Loucy (cell line): Measurements from ENCODE around the gene APLP2.
A peak's percentile ranks its signal among the peaks of the same experiment; 100 is the strongest.

Experiments used
- H2AFZ ChIP-seq: fragments of 200-600 bp; sonication (generic); 2 replicates; pipeline ENCODE4 v1.6.0; 2016; ENCODE audit warnings: antibody characterized with exemption, mild to moderate bottlenecking, low read length, moderate library complexity
- H3F3A ChIP-seq: fragments of 200-600 bp; 2 replicates; pipeline ENCODE4 v1.6.0; 2016; ENCODE audit warnings: antibody characterized with exemption, low read depth, mild to moderate bottlenecking
- H3K27me3 ChIP-seq: fragments of 200-600 bp; sonication (generic); 2 replicates; pipeline ENCODE4 v1.6.1; 2014; ENCODE audit warnings: low read length, mild to moderate bottlenecking; ENCODE audit not compliant: insufficient read depth, poor library complexity, severe bottlenecking
- H3K36me3 ChIP-seq: fragments of 200-600 bp; sonication (generic); 2 replicates; pipeline ENCODE4 v1.6.1; 2016; ENCODE audit warnings: low read length; ENCODE audit not compliant: insufficient read depth
- H3K4me1 ChIP-seq: fragments of 200-600 bp; sonication (generic); 2 replicates; pipeline ENCODE4 v1.5.1; 2014; ENCODE audit warnings: low read length, mild to moderate bottlenecking; ENCODE audit not compliant: insufficient read depth, poor library complexity, severe bottlenecking
- H3K4me2 ChIP-seq: fragments of 200-600 bp; sonication (generic); 2 replicates; pipeline ENCODE4 v1.6.0; 2014; ENCODE audit warnings: antibody characterized with exemption, low read length, low read depth, mild to moderate bottlenecking; ENCODE audit not compliant: poor library complexity, severe bottlenecking
- H3K4me3 ChIP-seq: fragments of 200-600 bp; sonication (generic); 2 replicates; pipeline ENCODE4 v1.5.1; 2014; ENCODE audit warnings: low read length, mild to moderate bottlenecking, mixed read lengths; ENCODE audit not compliant: poor library complexity, severe bottlenecking
- H3K79me2 ChIP-seq: fragments of 200-600 bp; sonication (generic); 2 replicates; pipeline ENCODE4 v1.6.1; 2014; ENCODE audit warnings: low read length; ENCODE audit not compliant: insufficient read depth
- H3K9ac ChIP-seq: fragments of 200-600 bp; sonication (generic); 2 replicates; pipeline ENCODE4 v1.6.0; 2014; ENCODE audit warnings: mild to moderate bottlenecking, low read depth, low read length, moderate library complexity; ENCODE audit not compliant: poor library complexity, severe bottlenecking
- H3K9me2 ChIP-seq: fragments of 200-600 bp; sonication (generic); replicated peaks from 2 replicates; pipeline ENCODE4 v1.6.1; 2016; ENCODE audit warnings: low read depth, low read length, mixed read lengths
- H3K9me3 ChIP-seq: fragments of 200-600 bp; sonication (generic); 2 replicates; pipeline ENCODE4 v1.6.1; 2014; ENCODE audit warnings: mild to moderate bottlenecking, antibody characterized with exemption, low read length, low read depth; ENCODE audit not compliant: insufficient read depth
- H4K20me1 ChIP-seq: fragments of 200-600 bp; sonication (generic); 2 replicates; pipeline ENCODE4 v1.6.0; 2014; ENCODE audit warnings: antibody characterized with exemption, low read length, mild to moderate bottlenecking; ENCODE audit not compliant: insufficient read depth, poor library complexity, severe bottlenecking
- CTCF ChIP-seq: fragments of 200-600 bp; sonication (generic); conservative IDR thresholded peaks from 2 replicates; pipeline ENCODE4 v1.5.1; 2014; ENCODE audit warnings: mild to moderate bottlenecking, antibody characterized with exemption, low read length
- EZH2phosphoT487 ChIP-seq: fragments of 200-600 bp; IDR thresholded peaks from 2 replicates; pipeline ENCODE4 v1.6.1; 2018; ENCODE audit warnings: antibody characterized with exemption, mild to moderate bottlenecking, moderate library complexity, borderline replicate concordance

Gene APLP2

DNA sequence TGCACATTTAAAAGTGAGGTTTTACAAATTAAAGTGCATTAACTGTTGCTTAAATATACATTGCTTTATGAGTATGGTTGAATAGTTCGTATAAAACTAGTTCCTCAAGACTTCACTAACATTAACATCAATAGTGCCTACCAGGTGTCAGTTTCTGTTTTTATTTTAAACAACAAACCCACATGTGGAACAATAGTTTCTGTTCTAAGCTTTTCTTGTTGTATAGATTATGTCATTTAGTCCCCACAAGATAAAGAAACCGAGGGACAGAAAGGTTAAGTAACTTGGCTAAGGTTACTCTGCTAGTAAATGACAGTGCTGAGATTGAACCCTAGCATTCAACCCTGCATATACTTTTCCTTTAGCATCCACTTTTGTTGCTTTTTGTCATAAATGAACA is 48.5 kb downstream of the APLP2 start:
- no peaks in the 10 kb centered on the region for H3F3A ChIP-seq
- no peaks in the 10 kb centered on the region for H4K20me1 ChIP-seq
- peaks cover 28% of the 10 kb centered on the region; the same call in 1 of the 2 replicates for H3K36me3 ChIP-seq
- peak overlapping the region; percentile 58 for H3K4me3 ChIP-seq
- TF ChIP-seq CTCF, result no peak
- no peak for TF ChIP-seq EZH2phosphoT487
- peaks cover 66% of the 10 kb centered on the region for H3K79me2 ChIP-seq
- H3K9ac ChIP-seq, result peak overlapping the region; percentile 48
- H2AFZ ChIP-seq, result no peak overlapping the region
- H3K9me2 ChIP-seq, result no peaks in the 10 kb centered on the region
- H3K4me2 ChIP-seq, result peak overlapping the region; percentile 76
- H3K4me1 ChIP-seq, result peaks cover 59% of the 10 kb centered on the region
- no peaks in the 10 kb centered on the region for H3K27me3 ChIP-seq
- no peaks in the 10 kb centered on the region for H3K9me3 ChIP-seq

- Histone ChIP-seq H3K36me3 (peaks cover 31% of the 10 kb centered on the region; the same call in 1 of the 2 replicates), H3K9ac (peak overlapping the region; percentile 48), H3F3A (no peaks in the 10 kb centered on the region), H4K20me1 (no peaks in the 10 kb centered on the region), H3K9me2 (no peaks in the 10 kb centered on the region), H2AFZ (no peak overlapping the region), H3K4me3 (peak overlapping the region; percentile 58), H3K9me3 (no peaks in the 10 kb centered on the region), H3K4me2 (peak overlapping the region; percentile 76), H3K4me1 (peaks cover 59% of the 10 kb centered on the region), H3K79me2 (peaks cover 61% of the 10 kb centered on the region), H3K27me3 (no peaks in the 10 kb centered on the region)
- TF ChIP-seq CTCF (no peak), EZH2phosphoT487 (no peak)
Observed at GRCh38 chr11:130118636-130119387, 49.1 kb downstream of the APLP2 start.

DNA sequence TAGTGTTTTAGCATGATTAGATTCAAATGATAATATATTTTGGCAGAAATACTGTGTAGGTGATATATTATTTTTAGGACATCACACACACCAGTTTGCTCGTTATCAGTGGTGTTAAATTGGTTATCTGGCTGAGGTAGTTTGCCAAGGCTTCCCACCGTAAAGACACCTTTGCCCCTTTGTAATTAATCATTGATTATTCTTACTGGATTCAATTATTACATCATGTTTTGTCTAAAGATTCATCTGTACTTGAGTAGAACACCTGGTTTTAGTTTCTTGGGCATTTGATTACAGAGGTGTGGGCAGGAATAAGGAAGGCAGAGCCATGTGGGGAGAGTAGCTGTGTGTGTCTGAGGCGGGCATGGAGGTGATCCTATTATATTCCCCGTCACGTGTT is 50.4 kb downstream of the APLP2 start:
- no peak overlapping the region for H3K4me2 ChIP-seq
- no peaks in the 10 kb centered on the region for H3K27me3 ChIP-seq
- TF ChIP-seq CTCF (no peak), EZH2phosphoT487 (no peak)
- peak overlapping the region; percentile 48 for H3K9ac ChIP-seq
- H3K4me3 ChIP-seq, result no peak overlapping the region
- H3K9me2 ChIP-seq, result no peaks in the 10 kb centered on the region
- H3F3A ChIP-seq, result no peaks in the 10 kb centered on the region
- peaks cover 53% of the 10 kb centered on the region for H3K4me1 ChIP-seq
- peaks cover 34% of the 10 kb centered on the region; the same call in 1 of the 2 replicates for H3K36me3 ChIP-seq
- no peaks in the 10 kb centered on the region for H3K9me3 ChIP-seq
- H2AFZ ChIP-seq, result no peak overlapping the region
- H4K20me1 ChIP-seq, result no peaks in the 10 kb centered on the region
- H3K79me2 ChIP-seq, result peaks cover 49% of the 10 kb centered on the region
